ENCODE measurements around the gene SUPT6H.
"Not testable (repeated sequence)": the region's sequence is repeated elsewhere in the genome, so short reads cannot be mapped to it uniquely, and the experiment has no call there.

SUPT6H gene

DNA sequence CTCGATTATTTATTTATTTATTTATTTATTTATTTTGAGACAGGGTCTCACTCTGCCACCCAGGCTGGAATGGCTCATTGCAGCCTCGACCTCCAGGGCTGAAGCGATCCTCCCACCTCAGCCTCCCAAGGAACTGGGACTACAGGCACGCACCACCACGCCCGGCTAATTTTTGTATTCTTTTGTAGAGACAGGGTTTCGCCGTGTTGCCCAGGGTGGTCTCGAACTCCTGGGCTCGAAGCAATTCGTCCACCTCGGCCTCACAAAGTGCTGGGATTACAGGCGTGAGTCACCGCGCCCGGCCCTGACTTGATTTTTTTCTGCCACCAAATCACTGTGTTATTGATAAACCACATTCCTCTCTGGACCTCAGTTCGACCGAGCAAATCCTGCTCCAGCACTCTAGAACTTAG is 57.0 kb downstream of the SUPT6H start:
- no peak for DNase-seq (ENCODE audit: low read depth)

- DNase-seq (ENCODE audit: low read depth), result no peak
These were observed 58.4 kb downstream of the SUPT6H start for GRCh38 chr17:28720247-28720996.

- DNase-seq (ENCODE audit: low read depth), result not testable (repeated sequence)
These were observed 59.0 kb downstream of the SUPT6H start for GRCh38 chr17:28720997-28721329.

GRCh38 chr17:28722417-28723158 is 60.6 kb downstream of the SUPT6H start:
- DNase-seq (ENCODE audit: low read depth), result no peak

GRCh38 chr17:28723159-28723835 is 61.3 kb downstream of the SUPT6H start:
- DNase-seq (ENCODE audit: low read depth), result no peak

- not testable (repeated sequence) for DNase-seq (ENCODE audit: low read depth)
These were observed 62.0 kb downstream of the SUPT6H start for GRCh38 chr17:28723836-28724499.

GRCh38 chr17:28724500-28725165 is 62.6 kb downstream of the SUPT6H start:
- DNase-seq (ENCODE audit: low read depth), result no peak

DNA sequence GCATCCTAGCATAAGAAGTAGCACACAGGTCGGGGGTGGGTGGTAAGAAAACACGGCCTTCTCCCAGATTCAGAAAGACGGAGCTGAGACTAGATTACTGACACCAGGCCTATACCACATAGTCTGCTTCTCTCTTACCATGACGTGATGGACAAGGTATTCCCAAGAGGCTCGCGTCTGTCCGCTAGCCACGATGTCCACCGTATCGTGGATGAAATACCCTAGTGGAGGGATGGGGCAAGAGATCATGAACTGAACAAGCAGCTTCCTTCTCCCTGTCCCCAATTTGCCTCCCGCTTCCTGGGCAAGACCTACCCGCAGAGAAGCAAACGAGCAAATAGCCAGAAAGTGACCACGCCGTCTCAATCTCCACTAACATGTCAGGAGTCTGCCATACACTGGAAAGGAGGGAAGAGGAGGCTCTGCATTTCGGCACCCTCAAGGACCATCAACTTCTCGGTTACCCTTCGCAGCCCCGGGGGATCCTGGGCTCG is 63.2 kb downstream of the SUPT6H start:
- DNase-seq (ENCODE audit: low read depth), result no peak

GRCh38 chr17:28725660-28726225 is 63.7 kb downstream of the SUPT6H start:
- no peak for DNase-seq (ENCODE audit: low read depth)

- DNase-seq (ENCODE audit: low read depth), result peak; percentile 48
These were observed 64.2 kb downstream of the SUPT6H start, which contains the start of gene TLCD1 for GRCh38 chr17:28726226-28726626. Gene TLCD1 (minus strand): TSS chr17:28726233. CDS start chr17:28726097, 136 bp downstream.

GRCh38 chr17:28726627-28727491 is 64.9 kb downstream of the SUPT6H start:
- peak; percentile 85 for DNase-seq (ENCODE audit: low read depth)

DNA sequence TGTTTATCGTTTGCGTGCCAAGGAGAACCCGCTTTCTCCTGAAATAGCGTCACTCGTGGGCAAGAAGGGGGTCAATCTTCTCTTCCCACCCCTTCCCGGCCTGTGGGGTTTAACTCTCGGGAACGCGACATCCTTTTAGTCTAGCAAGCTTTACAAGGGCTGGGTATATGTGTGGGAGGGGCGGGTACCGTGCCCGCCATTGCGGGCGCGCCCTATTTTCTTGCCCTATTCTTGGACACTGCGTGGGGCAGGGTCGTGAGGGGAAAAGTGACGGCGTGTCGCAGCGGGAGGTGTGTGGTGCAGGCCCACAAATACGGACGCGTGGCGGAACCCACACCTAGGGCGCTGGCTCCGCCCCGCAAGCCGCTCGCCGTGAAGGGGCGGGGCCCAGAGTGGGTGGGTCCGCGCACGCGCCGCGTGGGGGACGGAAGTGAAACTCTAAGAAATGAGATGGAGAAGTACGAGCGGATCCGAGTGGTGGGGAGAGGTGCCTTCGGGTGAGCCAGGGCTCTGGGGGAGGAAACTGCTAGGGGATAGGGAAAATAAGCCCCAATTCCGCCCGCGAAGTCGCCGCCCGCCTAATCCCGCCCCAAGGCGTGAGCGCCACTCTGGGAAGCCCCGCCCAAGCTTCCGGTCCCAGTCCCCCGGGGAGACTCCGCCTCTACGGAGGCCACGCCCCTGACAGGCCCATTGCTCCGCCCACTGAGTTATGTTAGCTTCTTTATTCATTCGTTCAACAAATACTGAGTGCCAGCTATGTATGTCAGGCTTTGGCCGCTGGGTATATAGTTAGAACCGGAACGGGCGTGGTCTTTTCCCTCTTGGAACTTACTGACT is 66.6 kb downstream of the SUPT6H start, which contains the start of gene NEK8:
Gene NEK8 (plus strand): TSS at position 425 of the 837 bp plus-strand sequence. CDS start 26 bp downstream, at position 451.
- peak; percentile 96 for DNase-seq (ENCODE audit: low read depth)

GRCh38 chr17:28729950-28730330 is 67.9 kb downstream of the SUPT6H start:
- no peak for DNase-seq (ENCODE audit: low read depth)

DNA sequence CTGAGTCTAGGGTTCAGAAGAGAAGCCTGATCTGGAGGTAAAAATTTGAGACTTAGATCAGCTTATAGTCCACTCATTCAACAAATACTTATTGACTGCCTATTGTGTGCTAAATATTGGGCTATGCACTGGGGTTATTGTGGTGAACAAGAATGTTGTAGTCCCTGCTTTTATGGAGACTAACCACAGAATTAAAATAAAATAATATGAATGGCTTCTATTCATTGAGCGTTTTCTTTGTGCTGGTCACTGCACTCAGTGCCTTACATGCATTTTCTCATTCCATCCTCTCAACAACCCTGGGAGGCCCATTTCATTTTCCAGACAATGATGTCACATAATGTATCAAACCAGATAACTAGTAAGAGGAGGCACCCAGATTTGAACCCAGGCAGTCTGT is 71.3 kb downstream of the SUPT6H start:
- no peak for DNase-seq (ENCODE audit: low read depth)

GRCh38 chr17:28734712-28735241 is 72.8 kb downstream of the SUPT6H start:
- DNase-seq (ENCODE audit: low read depth), result no peak

GRCh38 chr17:28735242-28735722 is 73.3 kb downstream of the SUPT6H start:
- no peak for DNase-seq (ENCODE audit: low read depth)

- not testable (repeated sequence) for DNase-seq (ENCODE audit: low read depth)
These were observed 74.1 kb downstream of the SUPT6H start for GRCh38 chr17:28735913-28736769.

- no peak for DNase-seq (ENCODE audit: low read depth)
These were observed 75.3 kb downstream of the SUPT6H start for GRCh38 chr17:28737316-28737715.
